ENCODE results near the gene RAB12. TPM values are rescaled to one million over a fixed set of nuclear protein-coding genes. Genes with fewer than 3 reads are reported as not detected.
A peak's percentile ranks its signal among the peaks of the same experiment; 100 is the strongest.

The RAB12 gene, protein sequence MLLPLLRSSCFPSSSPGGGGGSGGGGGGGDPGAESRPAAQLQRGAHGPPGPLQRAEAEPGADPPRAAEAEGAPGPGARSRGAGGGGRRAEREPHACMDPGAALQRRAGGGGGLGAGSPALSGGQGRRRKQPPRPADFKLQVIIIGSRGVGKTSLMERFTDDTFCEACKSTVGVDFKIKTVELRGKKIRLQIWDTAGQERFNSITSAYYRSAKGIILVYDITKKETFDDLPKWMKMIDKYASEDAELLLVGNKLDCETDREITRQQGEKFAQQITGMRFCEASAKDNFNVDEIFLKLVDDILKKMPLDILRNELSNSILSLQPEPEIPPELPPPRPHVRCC
- polyA plus RNA-seq (2012; ENCODE audit: insufficient read length, low read depth), result 25.5 TPM

- TF ChIP-seq SIN3A (IDR thresholded peaks at IDR 0.05; ENCODE audit: borderline replicate concordance, insufficient read depth, low read length) (no peak), FOXP2 (optimal IDR thresholded peaks at IDR 0.05; ENCODE audit: borderline replicate concordance, extremely low read depth, extremely low read length, insufficient read depth) (no peak), POLR2AphosphoS5 (IDR thresholded peaks at IDR 0.05; ENCODE audit: low read depth, low read length) (peak; percentile 57; the same call in 1 of the 2 replicates), TAF1 (IDR thresholded peaks at IDR 0.05; ENCODE audit: borderline replicate concordance, insufficient read depth, low read length) (0 out of 2 replicates have a peak, but pooled peaks have one; percentile 56)
- TF ChIP-seq, protein P1, sequence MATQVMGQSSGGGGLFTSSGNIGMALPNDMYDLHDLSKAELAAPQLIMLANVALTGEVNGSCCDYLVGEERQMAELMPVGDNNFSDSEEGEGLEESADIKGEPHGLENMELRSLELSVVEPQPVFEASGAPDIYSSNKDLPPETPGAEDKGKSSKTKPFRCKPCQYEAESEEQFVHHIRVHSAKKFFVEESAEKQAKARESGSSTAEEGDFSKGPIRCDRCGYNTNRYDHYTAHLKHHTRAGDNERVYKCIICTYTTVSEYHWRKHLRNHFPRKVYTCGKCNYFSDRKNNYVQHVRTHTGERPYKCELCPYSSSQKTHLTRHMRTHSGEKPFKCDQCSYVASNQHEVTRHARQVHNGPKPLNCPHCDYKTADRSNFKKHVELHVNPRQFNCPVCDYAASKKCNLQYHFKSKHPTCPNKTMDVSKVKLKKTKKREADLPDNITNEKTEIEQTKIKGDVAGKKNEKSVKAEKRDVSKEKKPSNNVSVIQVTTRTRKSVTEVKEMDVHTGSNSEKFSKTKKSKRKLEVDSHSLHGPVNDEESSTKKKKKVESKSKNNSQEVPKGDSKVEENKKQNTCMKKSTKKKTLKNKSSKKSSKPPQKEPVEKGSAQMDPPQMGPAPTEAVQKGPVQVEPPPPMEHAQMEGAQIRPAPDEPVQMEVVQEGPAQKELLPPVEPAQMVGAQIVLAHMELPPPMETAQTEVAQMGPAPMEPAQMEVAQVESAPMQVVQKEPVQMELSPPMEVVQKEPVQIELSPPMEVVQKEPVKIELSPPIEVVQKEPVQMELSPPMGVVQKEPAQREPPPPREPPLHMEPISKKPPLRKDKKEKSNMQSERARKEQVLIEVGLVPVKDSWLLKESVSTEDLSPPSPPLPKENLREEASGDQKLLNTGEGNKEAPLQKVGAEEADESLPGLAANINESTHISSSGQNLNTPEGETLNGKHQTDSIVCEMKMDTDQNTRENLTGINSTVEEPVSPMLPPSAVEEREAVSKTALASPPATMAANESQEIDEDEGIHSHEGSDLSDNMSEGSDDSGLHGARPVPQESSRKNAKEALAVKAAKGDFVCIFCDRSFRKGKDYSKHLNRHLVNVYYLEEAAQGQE (IDR thresholded peaks at IDR 0.05; ENCODE audit: insufficient read depth in 1 of 2, low read depth in 2 of 2, low read length in 2 of 2), result no peak
Observed at GRCh38 chr18:8608795-8609658, at the start of gene RAB12. Gene RAB12 (plus strand): TSS chr18:8609437. CDS start chr18:8609440, 3 bp downstream.

- TF ChIP-seq, protein P1 (IDR thresholded peaks at IDR 0.05; ENCODE audit: insufficient read depth in 1 of 2, low read depth in 2 of 2, low read length in 2 of 2), result no peak
- no peak for TF ChIP-seq POLR2AphosphoS5 (IDR thresholded peaks at IDR 0.05; ENCODE audit: low read depth, low read length)
- no peak for TF ChIP-seq TAF1 (IDR thresholded peaks at IDR 0.05; ENCODE audit: borderline replicate concordance, insufficient read depth, low read length)
- TF ChIP-seq SIN3A (IDR thresholded peaks at IDR 0.05; ENCODE audit: borderline replicate concordance, insufficient read depth, low read length), result no peak
- no peak for TF ChIP-seq FOXP2 (optimal IDR thresholded peaks at IDR 0.05; ENCODE audit: borderline replicate concordance, extremely low read depth, extremely low read length, insufficient read depth)
Observed at GRCh38 chr18:8559612-8560186, 49.5 kb upstream of the RAB12 start.

DNA sequence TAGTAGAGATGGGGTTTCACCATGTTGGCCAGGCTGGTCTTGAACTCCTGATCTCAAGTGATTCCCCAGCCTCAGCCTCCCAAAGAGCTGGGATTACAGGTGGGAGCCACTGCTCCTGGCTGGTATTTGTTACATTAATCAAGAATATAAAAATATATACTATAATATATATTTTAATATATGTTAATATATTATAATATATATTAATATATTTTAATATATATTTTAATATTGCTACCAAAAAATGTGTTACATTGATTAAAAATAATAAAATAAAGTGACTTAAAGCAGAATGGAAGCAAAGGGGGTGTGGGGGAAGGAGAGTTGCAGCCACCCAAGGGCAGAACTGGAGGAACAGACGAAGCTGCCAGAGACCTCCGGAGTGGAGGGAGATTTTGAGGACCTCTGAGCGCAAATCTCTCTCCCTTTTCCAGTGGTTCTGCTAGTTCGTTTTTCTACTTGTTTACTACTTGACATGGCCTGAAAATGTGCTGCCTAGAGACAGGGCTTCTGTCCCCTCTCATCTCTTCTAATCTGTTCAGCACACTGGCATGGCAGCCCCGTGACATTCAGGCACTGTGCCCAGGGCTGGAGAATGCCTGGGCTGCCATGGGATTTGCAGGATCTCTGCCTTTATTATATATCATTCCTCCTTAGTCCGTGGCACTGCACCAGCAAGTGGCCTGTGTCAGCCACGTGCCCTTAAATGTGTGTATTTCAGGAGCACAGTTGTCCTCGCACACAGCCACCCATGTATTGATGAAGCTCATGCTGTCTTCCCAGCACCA lies 47.9 kb upstream of the RAB12 start:
- TF ChIP-seq, protein P1 (IDR thresholded peaks at IDR 0.05; ENCODE audit: insufficient read depth in 1 of 2, low read depth in 2 of 2, low read length in 2 of 2), result no peak
- no peak for TF ChIP-seq FOXP2 (optimal IDR thresholded peaks at IDR 0.05; ENCODE audit: borderline replicate concordance, extremely low read depth, extremely low read length, insufficient read depth)
- no peak for TF ChIP-seq TAF1 (IDR thresholded peaks at IDR 0.05; ENCODE audit: borderline replicate concordance, insufficient read depth, low read length)

- TF ChIP-seq TAF1 (IDR thresholded peaks at IDR 0.05; ENCODE audit: borderline replicate concordance, insufficient read depth, low read length) (no peak), POLR2AphosphoS5 (IDR thresholded peaks at IDR 0.05; ENCODE audit: low read depth, low read length) (no peak), FOXP2 (optimal IDR thresholded peaks at IDR 0.05; ENCODE audit: borderline replicate concordance, extremely low read depth, extremely low read length, insufficient read depth) (no peak), SIN3A (IDR thresholded peaks at IDR 0.05; ENCODE audit: borderline replicate concordance, insufficient read depth, low read length) (no peak)
- TF ChIP-seq, protein P1 (IDR thresholded peaks at IDR 0.05; ENCODE audit: insufficient read depth in 1 of 2, low read depth in 2 of 2, low read length in 2 of 2), result no peak
Observed at GRCh38 chr18:8562070-8562469, 47.2 kb upstream of the RAB12 start.

Measured in PFSK-1 (cell line).